ENCODE results near the gene MTERF2.
"Not testable (repeated sequence)": the region's sequence is repeated elsewhere in the genome, so short reads cannot be mapped to it uniquely, and the experiment has no call there.

Gene MTERF2, protein sequence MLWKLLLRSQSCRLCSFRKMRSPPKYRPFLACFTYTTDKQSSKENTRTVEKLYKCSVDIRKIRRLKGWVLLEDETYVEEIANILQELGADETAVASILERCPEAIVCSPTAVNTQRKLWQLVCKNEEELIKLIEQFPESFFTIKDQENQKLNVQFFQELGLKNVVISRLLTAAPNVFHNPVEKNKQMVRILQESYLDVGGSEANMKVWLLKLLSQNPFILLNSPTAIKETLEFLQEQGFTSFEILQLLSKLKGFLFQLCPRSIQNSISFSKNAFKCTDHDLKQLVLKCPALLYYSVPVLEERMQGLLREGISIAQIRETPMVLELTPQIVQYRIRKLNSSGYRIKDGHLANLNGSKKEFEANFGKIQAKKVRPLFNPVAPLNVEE

GRCh38 chr12:106986625-106987389 is at the start of gene MTERF2:
Gene MTERF2, minus strand, starts transcription at chr12:106987146. Its CDS starts 8,432 bp downstream, at chr12:106978714.
- DNase-seq = peak; percentile 71

DNA sequence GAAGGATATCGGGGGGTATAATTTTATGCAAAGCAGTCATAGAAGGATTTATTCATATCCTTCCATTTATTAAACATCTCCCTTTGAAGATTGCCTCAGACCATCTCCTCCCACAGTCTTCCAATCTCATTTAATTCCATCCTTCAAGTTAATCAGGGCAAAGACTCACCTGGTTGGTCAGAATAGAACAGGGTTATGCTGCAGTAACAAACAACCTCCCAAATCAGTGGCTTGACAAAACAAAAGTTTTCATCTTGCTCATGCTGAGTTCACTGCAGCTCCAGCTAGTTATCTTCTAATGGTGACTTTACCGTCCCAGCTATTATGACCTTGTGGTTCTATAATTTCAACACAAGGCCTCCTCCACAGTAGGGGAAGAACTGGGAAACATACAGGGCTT is 48.8 kb upstream of the MTERF2 start:
- DNase-seq = no peak

GRCh38 chr12:107033758-107034739 is 47.1 kb upstream of the MTERF2 start:
- DNase-seq = no peak

- DNase-seq = peak; percentile 24
Measured at GRCh38 chr12:107032266-107032665, 45.3 kb upstream of the MTERF2 start.

GRCh38 chr12:107031061-107031460 is 44.1 kb upstream of the MTERF2 start:
- DNase-seq = no peak

DNA sequence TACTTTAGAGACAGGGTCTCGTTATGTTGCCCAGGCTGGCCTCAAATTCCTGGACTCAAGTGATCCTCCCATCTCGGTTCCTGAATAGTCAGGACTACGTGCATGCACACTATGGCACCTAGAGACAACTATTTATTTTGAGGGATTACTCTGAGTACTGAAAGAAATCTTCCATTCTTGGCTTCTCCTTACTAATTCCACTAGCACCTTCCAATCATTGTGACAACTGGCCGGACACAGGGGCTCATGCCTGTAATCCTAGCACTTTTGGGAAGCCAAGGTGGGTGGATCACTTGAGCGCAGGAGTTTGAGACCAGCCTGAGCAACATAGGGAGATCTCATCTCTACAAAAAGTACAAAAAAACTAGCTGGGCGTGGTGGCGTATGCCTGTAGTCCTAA is 42.1 kb upstream of the MTERF2 start:
- no peak for DNase-seq

- DNase-seq = peak; percentile 91
Measured at GRCh38 chr12:107027636-107028053, 40.7 kb upstream of the MTERF2 start.

GRCh38 chr12:107026806-107027635 is 40.1 kb upstream of the MTERF2 start:
- DNase-seq = no peak

GRCh38 chr12:107026356-107026755 is 39.4 kb upstream of the MTERF2 start:
- DNase-seq = not testable (repeated sequence)

DNA sequence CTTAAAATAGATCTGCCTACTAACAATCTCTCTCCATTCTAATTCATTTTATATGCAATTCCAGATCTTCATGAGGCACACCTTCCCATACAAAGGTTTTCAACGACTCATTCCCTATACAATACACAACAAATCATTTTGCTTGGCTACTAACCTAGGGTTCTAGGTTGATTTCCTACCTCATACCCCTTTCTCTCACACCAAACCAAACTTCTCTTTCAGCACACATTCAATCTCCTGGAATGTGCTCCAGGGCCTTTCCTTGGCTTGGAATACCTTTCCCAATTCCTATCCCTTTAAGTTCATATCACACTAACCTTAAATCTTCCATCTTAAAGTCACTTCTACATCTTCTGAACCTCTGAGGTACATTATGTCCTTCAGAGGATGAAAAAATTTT is 38.7 kb upstream of the MTERF2 start:
- no peak for DNase-seq

GRCh38 chr12:107019546-107019945 is 32.6 kb upstream of the MTERF2 start:
- DNase-seq = no peak

DNA sequence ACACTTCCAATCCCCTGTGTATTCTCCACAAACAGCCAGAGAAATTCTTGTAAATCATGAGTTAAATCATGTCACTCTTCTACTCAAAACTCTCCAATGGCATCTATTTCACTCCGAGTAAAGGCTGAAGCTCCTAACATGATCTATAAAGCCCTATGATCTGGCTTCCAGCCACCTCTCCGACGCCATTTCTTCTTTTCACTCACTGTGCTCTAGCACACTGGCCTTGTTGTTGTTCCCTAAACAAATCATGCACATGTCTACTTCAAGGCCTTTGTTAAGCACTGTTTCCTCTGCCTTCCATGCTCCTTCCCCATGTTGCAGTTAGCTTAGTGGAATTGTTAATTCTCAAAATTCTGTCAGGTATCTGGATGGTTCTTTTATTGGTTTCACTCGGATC is 30.1 kb upstream of the MTERF2 start:
- no peak for DNase-seq

GRCh38 chr12:107014055-107014454 is 27.1 kb upstream of the MTERF2 start:
- peak; percentile 52 for DNase-seq

- DNase-seq = no peak
Measured at GRCh38 chr12:107012736-107013425, 25.9 kb upstream of the MTERF2 start.

DNA sequence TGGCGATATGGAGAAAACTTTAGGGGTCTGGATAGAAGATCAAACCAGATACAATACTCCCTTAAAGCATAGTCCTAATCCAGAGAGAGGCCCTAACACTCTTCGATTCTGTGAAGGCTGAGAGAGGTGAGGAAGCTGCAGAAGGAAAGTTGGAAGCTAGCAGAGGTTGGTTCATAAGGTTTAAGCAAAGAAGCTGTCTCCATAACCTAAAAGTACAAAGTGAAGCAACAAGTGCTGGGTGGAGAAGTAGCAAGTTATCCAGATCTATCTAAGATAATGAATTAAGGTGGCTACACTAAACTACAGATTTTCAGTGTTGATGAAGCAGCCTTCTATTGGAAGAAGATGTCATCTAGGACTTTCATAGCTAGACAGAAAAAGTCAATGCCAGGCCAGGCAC is 24.6 kb upstream of the MTERF2 start:
- no peak for DNase-seq

GRCh38 chr12:107007411-107007810 is 20.5 kb upstream of the MTERF2 start:
- DNase-seq = no peak

DNA sequence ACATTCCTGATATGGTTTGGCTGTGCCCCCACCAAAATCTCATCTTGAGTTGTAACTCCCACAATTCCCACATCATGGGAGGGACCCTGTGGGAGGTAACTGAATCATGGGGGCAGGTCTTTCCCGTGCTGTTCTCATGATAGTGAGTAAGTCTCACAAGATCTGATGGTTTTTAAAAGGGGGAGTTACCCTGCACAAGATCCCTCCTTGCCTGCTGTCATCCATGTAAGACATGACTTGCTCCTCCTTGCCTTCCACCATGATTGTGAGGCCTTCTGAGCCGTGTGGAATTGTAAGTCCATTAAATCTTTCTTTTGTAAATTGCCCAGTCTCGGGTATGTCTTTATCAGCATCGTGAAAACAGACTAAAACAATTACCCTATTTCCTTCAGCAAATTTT is 15.7 kb upstream of the MTERF2 start:
- not testable (repeated sequence) for DNase-seq

DNA sequence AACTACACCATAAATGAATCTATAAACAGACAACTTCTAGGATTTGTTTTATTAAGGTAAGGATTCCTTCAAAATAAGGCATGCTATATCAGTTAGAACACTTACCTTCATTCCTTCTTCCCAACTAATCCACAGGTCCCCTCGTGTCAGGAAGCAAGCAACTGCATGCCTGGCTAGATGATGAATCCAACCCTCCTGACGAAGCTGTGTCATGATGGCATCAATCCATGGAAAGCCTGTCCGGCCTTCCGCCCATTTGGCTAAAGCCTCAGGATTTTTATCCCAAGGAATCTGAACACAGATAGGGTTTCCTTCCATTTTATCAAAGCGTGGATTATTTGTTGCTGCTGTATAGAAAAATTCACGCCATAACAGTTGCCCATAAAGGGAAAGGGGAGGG is 12.5 kb upstream of the MTERF2 start:
- no peak for DNase-seq

GRCh38 chr12:106997916-106998315 is 11.0 kb upstream of the MTERF2 start:
- no peak for DNase-seq

GRCh38 chr12:106996102-106996501 is 9.2 kb upstream of the MTERF2 start:
- not testable (repeated sequence) for DNase-seq

DNA sequence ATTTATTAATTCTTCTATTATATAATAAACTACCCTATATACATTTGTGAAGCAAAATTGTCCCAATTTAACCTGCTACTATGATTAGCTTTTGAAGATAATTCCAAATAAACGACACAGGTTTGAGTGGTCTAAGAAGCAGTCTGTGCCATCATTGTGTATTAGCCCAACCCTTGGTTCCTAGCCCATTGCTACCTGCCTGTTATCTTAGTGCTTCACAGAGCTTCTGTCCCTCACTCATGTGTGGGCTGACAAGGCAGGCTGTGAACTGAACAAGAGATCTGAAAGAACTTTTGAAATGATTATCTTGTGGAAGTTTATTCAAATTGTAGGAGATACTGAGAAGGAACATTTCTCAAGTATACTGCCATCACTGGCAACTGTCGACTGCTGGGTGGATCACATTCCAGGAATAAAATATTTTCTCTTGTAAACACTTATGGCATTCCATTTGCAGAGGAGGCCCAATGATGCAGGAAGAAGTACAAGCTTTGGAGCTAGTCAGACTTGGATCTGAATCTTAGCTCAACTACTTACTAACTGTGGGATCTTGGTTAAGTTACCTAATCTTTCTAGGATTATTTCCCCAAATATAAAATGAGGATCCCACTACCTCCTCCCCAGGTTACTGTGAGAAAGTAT is 7.8 kb upstream of the MTERF2 start:
- no peak for DNase-seq
